Stimulated activated CD4-positive, alpha-beta T cell treated with anti-CD3 and anti-CD28 coated beads, Interleukin-12 subunit alpha, Interleukin-12 subunit beta, amount 100 ng/mL, for 48 hours (primary cell): ENCODE data around the gene JAKMIP1.

Source experiments
- DNase-seq, 3 donors: peaks; one replicate each; pipeline ENCODE4 v3.0.0-alpha.2; 2020; ENCODE audit warnings: low read depth in 2 of 3, low spot score in 1 of 3

JAKMIP1 gene

DNA sequence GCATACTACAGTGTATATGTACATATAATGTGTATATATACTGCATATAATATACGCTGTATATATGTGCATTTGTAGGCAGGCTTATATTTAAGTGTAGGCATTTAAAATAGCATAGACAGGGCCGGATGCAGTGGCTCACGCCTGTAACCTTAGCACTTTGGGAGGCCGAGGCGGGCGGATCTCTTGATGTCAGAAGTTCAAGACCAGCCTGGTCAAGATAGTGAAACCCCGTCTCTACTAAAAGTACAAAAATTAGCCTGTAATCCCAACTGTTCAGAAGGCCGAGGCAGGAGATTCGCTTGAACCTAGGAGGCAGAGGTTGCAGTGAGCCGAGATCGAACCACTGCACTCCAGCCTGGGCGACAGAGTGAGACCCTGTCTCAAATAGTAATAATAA is 78.4 kb downstream of the JAKMIP1 start:
- no peak for DNase-seq

DNA sequence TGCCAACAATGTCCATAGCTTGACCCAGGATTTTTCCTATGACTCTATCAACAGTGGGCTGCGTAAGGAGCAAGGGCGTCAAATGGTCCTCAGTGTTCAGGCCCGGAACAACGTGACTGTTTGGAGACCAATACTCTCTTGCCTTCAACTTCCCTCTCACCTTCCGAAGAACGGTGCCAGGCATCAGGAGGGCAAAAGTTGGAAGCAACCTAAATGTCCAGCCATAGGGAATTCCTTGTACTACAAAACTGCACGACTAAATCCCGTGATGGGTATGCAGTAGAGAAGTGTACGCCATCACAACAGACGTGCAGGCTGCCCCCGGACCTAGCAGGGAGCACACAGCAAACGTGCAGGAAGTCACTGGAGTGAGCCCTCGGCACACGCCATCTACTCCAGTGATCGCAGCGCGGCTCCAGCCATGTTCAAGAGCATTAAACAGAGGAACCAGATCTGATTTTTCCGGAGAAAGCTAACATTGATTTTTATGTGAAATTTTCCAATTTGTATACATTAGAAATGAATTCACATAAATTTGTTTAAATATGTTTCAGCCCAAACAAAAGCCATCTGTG is 79.0 kb downstream of the JAKMIP1 start:
- DNase-seq = no peak

DNA sequence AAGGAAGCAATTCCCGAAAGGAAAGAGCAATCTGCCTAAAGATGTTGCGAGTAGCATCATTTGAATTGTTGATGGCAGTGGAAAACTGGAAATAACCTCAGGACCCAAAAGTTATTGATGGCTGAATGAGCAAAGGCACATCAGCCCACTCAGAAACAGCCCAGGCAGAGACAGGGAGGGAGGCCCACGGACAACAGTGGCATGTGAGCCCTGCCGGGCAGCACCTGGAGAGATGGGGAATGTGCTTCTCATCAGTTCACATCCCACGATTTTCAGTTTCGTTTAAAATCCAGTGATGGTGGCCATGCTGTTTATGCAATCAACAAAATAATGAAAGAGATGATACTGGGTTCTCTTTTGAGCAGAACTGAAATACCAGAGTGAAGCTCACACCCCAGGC is 80.0 kb downstream of the JAKMIP1 start:
- no peak for DNase-seq

DNA sequence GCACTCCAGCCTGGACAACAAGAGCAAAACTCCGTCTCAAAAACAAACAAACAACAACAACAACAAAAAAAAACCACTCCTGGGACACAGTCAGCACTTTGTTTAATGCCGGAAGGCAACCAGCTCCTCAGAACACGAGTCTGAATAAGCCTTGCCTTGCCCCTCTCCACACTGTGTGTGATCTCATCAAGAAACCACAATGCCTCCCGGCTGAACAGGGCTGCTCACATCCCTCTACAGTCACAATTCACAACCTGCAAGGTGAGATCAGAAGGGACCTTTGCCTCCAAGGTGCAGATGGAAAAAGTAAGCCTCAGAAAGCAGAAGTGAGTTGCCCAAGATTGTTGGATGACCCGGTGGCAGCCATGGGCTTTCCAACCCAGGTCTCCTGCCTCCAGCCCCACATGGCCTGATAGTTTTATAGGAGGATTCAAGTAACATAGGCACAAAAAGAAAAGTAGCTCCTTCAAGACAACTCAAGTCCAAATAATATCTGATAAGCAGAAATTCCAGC is 80.8 kb downstream of the JAKMIP1 start:
- no peak for DNase-seq

DNA sequence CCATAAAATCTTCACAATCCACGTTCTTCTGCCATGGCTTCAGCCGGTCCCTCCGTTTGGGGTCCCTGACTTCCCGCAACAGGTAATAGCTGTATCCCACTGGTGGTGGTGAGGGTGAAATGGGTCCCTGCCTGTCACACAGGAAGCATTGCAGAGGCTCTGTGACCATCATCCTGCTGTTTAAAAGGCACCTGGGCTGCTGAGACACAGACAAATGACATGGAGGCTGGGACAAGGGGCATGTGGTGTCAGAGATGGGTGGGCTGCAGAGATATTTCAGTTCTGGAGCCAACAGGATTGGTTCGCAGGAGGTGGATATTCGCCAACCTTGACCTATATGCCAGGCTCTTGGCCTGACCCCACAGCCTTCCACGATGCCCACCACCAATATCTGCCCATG is 82.1 kb downstream of the JAKMIP1 start:
- no peak for DNase-seq

DNA sequence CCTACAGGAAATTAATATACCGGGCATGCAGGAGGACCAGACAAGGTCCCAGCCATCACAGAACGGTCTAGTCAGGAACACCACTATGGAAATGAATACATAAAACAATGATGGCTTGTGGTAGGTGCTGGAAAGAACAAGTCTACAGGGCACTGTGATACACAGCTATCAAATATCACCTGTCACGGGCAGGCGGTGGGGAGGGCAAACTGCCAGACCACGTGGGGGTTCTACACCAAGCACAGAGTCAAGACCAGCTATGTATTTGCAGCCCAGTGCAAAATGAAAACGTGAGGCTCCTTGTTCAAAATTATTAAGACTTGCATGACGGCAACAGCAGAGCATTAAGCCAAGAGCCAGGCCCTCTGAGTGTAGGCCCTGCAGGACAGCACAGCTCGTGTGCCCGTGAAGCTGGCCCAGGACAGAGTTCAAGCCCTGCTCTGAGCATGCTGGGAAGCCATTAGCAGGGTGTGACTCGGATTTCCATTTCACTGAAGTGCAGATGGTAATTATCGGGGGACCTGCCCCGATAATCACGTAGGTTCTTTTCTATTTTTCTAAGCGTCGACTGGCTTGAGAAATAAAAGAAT is 83.6 kb downstream of the JAKMIP1 start:
- no peak for DNase-seq

DNA sequence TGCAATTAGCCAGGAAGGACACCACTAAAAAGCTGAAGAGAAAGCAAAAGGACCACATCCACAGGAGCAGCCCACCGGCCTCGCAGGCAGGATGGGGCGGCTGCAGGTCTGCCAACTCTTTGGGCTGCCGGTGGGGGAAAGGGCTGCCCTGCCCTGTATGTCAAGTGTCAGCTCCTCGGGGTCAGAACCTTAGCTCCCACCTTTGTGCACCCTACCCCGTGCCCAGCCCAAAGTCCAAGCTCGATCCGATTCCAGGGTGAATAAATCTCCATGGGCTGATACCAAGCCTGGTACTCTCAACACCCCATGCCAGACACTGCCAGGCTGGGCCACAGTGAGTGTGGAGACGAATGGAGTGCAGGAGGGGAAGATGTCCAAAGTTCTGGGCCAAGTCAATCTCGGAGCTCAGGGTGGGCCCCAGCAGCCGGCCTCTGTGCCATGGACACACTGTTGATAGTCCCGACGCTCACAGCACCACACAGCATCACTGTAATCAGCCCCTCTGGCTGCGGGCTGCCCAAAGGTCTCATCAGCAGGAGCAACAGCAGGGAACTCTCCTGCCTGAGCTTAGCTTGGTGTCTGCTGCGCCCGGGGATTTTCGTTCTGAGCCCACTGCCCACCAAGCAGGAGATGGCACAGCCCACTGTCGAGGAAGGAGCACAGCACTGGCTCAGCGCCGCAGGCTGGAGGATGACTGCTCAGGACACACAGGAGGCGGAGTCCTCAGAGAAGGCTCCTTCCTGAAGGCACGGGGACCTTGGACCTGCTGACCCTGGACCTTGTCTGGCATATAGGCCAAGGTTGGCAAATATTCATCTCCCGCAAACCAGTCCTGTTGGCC is 84.4 kb downstream of the JAKMIP1 start:
- DNase-seq = no peak

DNA sequence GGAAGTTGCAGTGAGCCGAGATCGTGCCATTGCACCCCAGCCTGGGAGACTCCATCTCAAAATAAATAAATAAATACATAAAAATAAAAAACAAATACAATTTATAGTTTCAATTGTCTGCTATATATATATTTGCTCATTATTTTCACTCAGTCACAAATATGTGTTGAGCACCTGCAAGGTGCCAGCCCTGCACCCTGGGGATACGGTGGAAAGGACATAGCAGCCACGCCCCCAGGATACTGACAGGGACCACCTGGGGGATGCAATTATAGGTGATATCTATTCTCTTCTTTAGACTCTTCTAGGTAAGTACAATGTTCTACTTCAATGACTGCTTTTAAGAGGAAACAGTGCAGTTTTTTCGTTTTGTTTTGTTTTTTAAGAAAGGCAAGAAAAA is 85.0 kb downstream of the JAKMIP1 start:
- no peak for DNase-seq

DNA sequence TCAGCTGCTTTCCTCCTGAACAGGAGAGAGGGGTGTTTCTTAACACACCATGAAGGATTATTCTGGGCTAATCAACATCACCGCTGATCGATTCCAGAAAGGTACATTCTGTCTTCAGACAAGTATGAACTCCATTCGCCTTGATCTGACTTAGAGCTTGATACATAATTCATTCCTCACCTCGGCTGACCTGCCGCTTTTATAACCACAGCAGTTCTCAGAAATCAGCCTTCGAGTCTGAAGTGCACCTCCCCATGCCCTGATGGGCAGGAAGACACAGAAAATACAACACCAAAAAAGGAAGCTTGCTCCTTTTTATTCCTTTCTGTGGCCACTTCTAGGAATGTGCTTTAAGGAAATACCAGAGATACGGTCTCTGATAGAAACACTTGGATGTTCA is 85.7 kb downstream of the JAKMIP1 start:
- DNase-seq = no peak

DNA sequence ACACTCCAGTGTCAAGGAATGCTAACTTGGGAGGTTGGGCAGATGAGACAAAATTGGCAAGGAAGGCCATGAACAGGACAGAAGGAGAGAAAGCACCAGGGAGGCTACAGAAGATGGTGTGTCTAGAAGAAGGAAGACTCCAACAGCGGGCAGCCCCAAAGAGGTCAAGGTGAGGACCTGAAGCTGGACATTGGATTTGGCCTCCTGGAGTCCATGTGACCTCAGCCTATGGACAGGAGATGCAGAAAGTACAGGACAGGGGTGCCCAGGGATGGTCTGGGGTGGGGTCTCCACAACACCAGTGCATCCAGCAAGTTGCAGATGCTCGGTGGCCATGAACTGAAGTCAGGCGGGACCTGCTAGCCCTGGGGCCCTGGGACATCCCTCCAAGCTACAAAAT is 86.2 kb downstream of the JAKMIP1 start:
- no peak for DNase-seq

DNA sequence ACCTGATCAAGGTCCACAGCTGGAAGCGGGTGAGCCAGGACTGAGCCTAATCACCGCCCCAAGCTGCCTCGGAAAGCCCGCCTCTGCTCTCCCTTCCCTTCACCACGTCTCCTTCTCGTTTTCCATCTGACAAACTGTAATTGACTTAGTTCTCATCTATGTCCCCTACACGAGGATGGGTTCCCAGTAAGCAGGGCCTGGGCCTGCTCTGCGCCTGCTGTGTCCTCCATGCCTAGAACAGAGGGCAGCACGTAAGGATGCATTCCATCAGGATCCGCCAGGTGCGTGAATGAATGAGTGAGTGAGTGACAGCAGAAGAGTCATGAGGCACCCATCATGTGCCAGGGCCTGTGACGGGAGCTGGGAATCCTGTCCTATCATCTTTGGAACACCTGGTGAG is 86.7 kb downstream of the JAKMIP1 start:
- no peak for DNase-seq

DNA sequence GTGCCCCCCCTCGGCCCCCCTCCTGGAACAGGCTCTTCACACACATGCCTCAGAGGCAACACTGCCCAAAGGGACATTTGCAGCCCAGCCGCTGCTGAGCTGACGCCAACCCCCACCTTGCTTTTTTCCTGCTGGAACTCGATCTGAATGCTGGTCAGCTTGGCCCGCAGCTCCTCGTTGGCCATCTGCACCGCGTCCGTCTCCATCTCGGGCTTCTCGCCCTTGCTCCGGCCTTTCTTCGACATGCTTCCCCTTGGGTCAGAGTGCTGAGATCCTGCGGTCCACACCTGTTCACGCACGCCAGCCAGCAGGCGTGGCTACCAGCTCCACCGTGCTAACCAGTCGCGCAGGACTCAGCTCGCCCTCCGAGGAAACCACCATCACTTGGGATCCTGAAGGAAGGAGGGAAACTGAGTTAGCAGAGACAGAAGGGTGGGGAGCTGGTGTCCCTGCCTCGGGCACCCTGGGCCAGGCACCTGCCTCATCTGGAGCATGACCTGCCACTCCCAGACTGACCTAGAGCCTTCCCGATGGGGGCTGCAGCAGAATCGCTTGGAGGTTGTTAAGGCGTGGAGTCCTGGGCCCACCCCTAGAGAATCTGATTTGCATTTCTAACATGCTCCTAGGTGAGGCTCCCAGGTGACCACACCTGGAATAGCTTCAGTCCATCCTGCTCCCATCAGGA is 87.6 kb downstream of the JAKMIP1 start:
- no peak for DNase-seq

DNA sequence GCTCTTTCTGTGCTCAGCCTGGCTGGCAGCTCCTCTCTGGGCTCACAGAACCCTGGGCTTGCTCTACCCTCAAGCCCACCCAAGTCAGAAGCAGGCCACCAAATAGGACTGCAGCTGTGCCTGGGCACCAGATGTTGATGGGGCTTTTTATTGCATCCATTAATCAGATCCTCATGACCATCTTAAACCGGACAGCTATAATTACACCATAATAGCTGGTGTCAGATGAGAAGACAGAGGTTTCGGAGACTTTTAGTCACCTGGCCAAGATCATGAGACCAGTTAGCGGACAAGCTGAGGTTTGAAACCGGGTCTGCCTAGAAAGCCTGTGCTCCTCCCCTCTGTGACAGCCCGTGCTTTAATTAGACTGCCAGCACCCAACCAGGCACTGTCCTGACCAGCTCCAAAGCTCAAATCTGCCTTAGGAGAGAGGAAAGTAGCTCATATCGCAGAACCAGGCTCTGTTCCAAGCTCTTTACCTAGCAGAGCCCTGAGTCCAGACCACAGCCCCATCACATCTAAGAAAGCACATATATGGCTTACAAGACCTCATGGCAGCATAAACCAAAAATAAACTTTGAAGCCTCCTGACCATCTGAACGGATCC is 88.9 kb downstream of the JAKMIP1 start:
- DNase-seq = no peak

DNA sequence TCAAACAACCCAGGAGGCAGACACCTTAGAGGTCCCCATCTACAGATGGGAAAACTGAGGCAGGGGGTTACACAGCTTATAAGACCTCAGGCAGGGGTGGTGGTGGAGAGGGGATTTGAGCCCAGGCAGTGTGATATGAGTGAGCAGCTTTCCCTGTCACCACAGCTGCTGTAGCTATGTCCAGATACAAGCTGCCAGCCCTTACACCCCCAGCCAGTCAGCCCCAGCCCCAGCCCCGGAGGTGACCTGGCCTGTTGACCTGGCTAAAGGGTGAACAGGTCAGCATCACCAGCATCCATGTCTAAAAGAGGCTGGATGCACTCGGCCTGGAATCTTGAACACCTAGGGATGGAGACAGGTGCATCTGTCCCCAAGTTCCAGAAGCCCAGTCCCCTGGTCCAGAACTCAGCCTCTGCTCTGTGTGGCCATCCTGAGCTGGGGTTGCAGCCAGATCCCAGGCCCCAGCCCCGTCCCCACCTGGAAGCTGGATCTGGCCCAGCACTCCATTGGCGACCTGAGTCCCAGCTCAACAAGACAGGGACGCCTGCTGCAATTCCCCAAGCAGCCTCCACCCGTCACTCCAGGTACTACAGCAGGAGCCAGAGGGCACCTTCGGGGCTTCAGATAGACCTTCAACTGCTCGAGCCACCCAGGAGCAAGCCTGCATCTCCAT is 89.5 kb downstream of the JAKMIP1 start:
- DNase-seq = no peak

DNA sequence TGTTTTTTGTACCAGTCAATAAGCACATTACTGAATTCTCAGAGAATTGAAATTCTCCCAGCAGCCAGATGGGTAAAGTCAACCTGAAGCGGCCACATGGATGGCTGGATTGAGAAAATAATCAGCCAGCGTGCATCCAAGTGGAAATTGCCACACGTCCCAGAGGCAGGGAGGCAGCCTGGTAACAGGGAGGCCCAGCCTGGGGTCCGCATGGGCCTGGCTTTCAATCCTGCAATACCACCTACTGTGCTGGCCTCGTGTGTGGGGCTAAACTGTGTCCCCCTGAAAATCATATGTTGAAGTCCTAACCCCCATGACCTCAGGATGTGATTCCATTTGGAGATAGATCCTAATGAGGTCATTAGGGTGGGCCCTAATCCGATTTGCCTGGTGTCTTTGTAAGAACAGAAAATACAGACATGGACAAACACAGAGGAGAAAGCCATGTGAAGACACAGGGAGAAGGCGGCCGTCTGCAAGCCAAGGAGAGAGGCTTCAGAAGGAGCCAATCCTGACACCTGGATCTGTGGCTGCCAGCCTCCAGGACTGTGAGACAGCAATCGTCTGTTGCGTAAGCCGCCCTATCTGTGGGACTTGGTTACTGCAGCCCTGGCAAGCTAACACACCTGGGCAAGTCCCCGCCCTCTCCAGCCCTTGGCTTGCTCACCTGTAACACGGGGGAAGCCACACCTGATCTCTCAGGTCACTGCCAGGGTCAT is 90.3 kb downstream of the JAKMIP1 start:
- DNase-seq = no peak

DNA sequence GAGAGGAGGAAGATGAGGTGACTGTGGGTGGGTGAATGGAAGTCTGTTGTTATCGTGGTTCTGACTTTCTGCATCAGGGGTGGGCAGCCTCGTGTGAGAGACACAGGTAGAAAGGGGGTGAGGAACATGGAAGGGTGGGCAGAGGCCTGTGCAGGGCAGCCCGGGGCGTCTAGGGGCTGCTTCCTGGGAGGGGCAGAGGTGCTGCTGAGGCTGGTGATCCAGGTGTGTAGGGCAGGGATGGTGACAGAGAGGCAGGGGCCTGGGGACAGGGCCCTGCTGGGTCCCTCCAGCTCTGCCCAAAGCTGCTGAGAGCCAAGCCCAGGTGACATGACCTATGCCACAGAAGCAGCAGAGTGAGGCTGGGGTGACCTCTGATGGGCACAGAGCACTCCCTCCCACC is 92.5 kb downstream of the JAKMIP1 start:
- no peak for DNase-seq

DNA sequence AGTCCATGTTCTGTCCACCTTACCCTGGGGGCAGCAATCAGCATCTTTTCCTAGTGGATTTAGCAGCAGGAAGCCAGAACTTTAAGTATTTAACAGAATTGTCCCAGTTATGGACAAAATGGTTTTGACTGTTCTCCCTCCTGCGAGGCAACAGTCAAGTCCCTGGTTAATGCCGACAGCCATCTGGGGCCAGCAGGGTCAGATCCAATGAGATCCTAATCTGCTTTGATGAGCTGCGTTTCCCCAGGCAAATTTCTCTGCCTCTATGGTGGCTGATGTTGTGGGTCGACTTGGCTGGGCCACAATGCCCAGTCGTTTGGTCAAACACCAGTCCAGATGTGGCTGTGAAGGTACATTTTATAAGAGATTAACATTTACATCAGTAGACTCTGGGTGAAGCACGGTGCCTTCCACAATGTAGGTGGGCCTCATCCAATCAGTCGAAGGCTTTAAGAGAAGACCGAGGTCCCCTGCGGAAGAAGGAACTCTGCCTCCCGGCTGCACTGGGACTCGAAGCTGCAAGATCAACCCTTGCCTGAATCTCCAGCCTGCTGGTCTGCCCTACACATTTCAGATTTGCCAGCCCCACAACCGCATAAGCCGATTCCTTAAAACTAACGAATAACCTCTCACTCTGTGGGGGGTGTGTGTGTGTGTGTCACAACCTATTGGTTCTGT is 93.1 kb downstream of the JAKMIP1 start:
- DNase-seq = no peak

DNA sequence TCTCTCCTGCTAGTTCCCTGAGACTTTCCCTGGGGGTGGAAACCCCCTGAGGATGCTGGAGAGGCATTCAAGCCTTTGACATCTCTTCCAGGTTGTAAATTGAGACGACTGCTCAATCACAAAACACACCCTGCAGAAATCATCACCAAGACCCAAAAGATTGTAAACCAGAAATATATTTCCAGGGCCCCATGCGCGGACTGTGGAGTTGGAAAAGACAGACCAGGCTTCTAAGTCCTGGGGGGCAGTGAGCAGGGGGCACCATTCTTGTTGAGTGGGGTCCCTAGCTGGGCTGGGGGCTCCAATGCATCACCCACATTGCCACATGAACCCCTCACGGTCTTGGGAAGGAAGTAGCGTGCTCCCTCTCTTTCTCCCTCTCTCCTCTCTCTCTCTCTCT is 94.2 kb downstream of the JAKMIP1 start:
- no peak for DNase-seq

DNA sequence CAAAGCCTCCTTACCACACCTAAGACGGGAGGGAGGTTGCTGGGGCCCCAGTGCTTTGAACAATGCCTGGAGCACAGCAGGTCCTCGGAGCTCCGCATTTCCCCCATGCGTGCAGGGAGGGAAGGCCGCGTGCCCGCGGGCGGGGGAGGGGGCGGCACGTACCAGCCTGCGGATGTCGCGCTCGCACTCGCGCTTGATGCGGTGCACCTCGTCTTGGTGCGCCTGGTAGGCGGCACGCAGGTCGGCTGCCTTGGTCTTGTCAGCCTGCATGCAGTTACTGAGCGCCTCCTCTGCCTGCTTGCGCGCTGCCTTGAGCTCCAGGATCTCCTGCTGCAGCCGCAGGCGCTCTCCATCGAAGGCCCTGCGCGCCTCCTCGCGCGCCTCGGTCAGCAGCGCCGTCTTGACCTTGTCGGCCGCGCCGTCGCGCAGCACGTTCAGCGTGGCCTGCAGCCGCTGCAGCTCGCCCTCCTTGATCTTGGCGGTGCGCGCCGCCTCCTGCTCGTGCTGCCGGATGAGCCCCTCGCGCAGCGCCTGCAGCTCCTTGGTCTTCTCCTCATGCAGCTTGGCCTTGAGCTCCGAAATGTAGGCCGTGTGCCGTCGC is 94.9 kb downstream of the JAKMIP1 start:
- DNase-seq = no peak
